ENCODE data around the gene RNF212.
A peak's percentile ranks its signal among the peaks of the same experiment; 100 is the strongest.

DNA sequence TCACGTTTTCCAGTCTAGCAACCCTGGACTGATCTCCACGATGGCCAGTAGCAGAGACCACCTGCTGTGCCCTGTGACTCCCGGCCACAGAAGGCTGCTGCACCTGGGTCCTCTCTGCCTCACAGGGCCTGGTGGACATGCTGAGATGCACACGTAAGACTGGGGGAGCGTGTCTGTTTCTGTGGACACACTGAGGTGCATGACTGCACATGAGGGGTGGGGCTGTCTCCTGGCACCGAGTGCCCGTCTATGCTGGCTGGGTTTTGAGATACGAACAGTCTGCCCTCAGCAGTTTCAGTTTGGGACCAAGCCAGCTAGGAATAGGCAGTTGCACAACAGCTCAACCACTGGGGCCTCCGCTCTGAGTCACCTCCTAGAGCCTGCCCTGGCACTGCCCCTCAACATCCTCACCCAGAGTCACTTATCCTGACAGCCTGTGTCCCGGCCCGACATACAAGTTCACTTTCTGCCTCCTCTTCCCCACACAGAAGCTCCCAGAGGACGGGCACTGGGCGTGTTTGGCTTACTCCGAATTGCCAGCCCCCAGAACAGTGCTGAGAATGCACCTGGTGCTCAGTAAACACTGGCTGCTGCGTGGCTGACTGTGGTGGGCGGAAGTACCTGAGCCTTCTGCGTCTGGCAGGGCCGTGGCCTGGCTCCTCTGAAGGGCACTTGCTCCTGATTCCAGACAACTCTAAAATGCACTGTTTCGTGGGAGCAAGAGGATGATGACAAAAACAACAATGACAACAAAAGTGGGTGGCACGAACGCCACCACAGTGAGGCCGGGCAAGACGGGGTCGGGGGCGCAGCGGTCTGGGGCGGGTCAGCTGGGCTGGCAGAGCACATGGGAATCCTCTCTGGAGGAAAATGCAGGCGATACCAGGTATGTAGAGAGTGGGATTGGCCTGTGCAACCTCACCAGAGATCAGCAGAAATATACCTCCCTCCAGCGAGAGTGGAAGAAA is 30.9 kb downstream of the RNF212 start:
- TF ChIP-seq MYC (IDR thresholded peaks at IDR 0.05; ENCODE audit: low read depth, low read length) (no peak), FOS (IDR thresholded peaks at IDR 0.05; ENCODE audit: borderline replicate concordance, insufficient read depth, low read length) (peak; percentile 20), JUN (IDR thresholded peaks at IDR 0.05; ENCODE audit: borderline replicate concordance, insufficient read depth, insufficient read length, low read depth) (no peak)
